Bladder microvascular endothelial cell (primary cell): Measurements from ENCODE around the gene KCNJ16. TPM values are rescaled to one million over a fixed set of nuclear protein-coding genes. Genes with fewer than 3 reads are reported as not detected.

Source experiments
- total RNA-seq: library from RNA; depleted of rRNA; stranded (reverse); fragments of >200 nt; gene quantifications from 2 replicates; pipeline ENCODE4 v1.2.3, GENCODE V29; 2014

KCNJ16 gene
- under 0.01 TPM in 1 of 2 replicates, not detected in the other for total RNA-seq

GRCh38 chr17:70074956-70075355 lies at the start of gene KCNJ16:
Gene KCNJ16, plus strand, starts transcription at chr17:70075225. Its CDS starts 56,863 bp downstream, at chr17:70132088.

DNA sequence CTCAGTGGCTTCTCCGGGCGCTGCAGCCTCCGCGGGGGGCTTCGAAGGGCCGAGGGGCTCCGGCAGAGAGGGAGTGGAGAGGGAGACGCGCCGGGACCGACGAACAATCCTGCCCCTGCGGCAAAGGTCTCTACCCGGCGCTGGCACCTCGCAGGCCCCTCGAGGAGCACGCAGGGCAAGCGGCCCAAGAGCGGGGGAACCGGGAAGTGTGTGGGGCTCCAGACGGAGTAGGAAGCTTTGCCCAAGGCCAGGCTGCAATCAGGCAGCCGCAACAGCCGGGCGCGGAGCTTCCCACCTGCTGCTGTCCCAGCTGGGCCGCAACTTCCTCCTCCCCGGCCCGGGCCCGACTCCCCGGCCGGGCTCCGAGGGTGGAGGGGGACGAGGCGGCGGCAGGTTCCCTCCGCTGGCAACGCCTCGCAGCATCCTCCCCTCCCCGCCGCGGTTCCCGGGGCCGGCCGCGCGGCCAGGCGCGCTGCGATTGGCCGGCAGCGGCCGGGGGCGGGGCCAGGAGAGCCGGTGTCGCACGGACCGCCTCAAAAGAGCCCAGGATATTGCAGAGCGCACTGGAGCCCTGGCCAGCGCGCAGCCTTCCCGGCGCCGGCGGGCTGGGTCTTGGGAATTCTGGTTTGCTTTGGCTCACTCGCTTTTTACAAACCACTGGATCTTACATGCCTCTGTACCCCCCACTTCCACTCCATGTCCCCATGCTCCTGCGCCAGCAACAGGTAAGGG lies 94.1 kb downstream of the KCNJ16 start, which contains the start of gene KCNJ2:
Gene KCNJ2 (plus strand): TSS at position 556 of the 732 bp plus-strand sequence. CDS start 5,508 bp downstream, outside the sequence.

Other genes with a start within 250 kb of the KCNJ16 start
- gene KCNJ2, start 94.3 kb downstream of the KCNJ16 start, total RNA-seq, result 7.7 and 15.1 TPM in 2 replicates